HG02943 (cell line): ENCODE measurements around the gene DAGLB.
"Not testable (repeated sequence)": the region's sequence is repeated elsewhere in the genome, so short reads cannot be mapped to it uniquely, and the experiment has no call there.

Experiments used
- ATAC-seq: cut with Tn5 transposase; IDR thresholded peaks from one replicate; pipeline ENCODE4 v1.9.1; 2021; ENCODE audit warnings: mild to moderate bottlenecking, low read depth, moderate library complexity; ENCODE audit not compliant: unreplicated experiment

DAGLB gene

DNA sequence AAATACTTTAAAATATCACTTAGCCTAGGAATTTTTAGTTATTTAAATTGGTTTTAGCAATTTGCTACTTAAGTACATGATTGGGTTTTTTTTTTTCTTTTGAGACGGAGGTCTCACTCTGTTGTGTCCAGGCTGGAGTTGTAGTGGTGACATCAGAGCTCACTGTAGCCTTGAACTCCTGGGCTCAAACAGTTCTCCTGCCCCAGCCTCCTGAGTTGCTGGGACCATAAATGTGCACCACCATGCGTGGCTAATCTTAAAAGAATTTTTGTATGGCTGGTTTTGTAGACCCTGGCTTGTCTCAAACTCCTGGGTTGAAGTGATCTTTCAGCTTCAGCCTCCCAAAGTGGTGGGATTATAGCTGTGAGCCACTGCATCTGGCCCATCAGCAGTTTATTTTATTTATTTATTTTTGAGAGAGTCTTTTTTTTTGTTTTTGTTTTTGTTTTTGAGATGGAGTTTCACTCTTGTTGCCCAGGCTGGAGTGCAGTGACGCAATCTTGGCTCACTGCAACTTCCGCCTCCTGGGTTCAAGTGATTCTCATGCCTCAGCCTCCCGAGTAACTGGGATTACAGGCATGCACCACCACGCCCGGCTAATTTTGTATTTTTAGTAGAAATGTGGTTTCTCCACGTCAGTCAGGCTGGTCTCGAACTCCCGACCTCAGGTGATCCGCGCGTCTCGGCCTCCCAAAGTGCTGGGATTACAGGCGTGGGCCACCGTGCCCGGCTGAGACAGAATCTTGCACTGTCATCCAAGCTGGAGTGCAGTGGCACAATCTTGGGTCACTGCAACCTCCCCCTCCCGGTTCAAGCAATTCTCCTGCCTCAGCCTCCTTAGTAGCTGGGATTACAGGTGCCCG, 47.3 kb downstream of the DAGLB start:
- not testable (repeated sequence) for ATAC-seq

DNA sequence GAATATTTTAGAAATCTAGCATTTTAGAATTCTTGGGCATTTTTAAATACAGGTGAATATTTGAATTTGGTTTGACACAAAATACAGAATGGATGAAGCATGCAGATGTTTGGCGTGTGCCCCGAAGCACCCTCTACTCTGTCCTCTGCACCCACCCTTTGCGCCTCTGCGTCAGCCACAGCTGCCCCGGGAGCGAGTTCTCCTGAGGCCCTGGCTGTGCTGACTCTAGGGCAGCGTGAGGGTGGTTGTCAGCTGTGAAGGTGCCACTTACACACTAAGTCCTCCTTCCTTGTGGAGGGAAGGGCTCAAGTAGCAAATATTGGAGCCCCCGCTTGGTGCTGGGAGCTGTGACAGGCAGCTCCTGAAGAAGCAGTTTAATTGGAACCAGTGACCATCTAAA, 48.4 kb downstream of the DAGLB start:
- no peak for ATAC-seq

- ATAC-seq: no peak
Observed at GRCh38 chr7:6398943-6399342, 48.8 kb downstream of the DAGLB start.

DNA sequence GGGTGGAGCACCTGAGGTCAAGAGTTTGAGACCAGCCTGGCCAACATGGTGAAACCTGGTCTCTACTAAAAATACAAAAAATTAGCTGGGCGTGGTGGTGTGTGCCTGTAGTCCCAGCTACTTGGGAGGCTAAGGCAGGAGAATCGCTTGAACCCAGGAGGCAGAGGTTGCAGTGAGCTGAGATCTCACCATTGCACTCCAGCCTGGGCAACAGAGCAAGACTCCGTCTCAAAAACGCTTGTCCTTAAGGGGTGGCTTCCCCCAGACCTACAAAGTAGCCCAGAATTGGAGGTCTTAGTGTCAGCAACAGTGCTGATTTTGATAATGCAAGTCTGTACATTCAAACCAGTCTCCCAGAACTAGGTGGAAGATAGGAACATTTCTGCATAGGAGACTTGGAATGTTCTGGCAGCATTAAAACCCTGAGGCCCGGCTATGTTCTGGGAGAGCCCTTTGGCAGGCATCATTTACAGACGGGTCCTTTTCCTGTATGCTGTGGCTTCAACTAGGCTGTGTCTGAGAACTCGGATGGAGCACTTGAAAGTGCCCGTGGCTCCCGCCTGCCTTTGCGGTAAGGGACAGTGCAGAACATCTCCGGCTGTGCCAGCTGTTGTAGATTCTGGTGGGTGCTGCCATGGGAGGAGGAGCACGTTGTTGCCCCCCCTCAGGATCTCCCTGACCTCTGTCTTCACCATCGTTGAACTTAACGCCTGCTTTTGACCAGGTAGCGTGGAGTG, 49.8 kb downstream of the DAGLB start:
- ATAC-seq: not testable (repeated sequence)

DNA sequence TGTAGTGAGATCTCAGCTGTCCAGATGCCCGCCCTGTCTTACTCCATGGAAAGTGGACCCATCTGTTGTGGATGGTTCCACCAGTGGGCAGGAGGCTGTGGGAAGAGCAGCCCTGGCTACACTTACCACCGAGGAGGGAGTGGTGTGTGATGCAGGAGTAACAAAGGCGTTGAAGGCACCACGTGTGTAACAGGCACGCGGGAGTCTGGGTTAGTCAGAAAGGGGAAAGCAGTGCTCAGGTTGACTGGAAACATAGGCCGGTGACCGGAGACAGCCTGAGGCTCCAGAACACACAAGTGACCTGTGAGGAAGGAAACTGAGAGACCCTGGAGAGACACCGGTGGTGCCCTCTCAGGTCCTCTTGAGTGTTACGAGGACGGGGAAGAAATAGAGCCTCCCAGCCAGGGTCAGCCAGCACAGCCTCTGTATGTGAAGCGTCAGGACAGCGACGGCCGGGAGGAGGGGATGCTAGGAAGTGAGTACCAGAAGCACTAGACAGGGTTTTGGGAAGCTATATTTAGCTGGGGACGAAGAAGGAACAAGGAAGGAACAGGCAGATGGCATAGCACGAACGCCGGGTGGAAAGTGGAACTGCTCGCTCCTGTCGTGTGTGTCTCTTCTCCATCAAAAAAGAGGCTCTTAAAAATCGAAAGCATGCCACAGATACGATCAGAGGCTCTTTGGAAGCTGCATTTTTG, 51.7 kb downstream of the DAGLB start:
- no peak for ATAC-seq

DNA sequence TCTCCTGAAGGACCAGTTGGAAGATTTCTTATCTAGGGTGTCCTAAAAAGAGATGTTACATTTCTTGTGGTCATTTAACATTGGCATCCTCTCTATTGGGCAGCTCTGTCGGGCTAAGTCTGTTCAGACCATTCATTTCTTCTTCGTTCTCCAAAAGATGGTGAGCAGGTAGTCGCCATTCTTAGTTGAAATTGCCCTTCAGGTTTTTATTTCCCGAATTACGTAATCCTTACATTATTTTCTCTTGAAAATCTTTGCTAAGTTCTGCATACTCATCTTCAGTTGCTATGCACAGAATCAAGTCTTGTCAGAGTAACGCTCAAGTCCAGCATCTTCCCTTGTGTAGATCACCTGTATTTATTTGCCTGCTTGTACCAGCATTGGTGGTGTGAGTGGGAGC, 53.6 kb downstream of the DAGLB start:
- no peak for ATAC-seq

DNA sequence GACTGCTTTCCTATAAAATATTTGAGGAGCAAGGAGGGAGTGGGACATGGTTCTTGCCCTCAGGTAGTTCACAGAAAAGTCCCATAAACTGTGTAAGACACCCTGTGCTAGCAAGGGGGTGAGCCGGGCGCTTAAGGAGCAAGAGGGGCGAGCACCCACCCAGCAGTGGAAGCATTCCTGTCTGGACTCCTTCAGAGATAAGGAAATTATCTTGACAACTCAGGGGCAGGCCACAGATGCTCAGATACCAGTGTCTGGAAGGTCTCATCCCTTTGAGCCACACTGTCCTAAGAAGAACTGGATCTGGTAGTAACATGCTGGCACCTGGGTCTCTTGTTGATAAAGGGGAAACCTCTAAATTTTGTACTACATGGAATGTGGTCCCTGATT, 54.1 kb downstream of the DAGLB start:
- ATAC-seq: no peak

DNA sequence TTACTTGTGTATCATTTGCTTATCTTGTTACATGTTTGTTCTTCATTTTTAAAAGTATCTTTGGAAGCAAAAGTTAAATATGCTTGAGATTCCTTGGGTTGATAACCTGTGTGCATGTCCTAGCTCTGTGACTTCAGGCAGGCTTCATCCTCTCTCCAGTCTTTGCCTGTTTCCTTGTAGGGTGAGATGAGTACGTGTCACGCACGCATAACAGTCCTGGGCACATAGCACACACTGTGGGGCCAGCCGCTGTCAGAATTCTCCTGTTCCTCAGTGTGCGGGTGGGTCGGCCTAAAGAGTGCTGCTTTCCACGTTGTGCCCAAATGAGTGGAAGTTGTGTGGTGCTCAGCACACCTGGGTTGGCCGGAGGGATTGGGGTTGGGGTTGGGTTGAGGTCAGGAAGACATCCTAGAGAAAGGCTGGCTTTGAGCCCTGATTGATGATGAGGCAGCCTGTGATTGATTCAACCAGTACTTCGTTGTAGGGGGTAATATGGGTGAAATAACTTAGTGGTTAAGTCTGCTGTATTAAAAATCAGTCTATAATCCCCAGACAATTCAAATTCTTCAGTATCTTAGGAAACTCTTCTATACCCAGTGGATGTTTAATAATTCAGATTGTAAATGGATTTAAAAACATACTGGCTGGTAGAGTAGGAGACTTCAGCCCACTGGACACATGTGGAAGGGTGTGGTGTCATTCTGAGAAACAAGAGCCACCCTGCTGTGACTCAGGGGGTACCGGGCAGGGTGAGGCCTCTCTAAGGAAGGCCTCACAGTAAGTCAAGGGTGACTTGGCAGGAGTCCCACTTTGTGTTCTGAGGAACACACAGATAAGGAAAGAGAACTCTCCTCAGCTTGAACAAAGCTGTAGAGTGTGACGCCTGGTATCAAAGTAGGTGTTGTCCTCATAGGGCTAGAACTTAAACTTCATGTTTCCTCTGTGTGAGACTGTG, 54.8 kb downstream of the DAGLB start:
- ATAC-seq: no peak

- ATAC-seq: no peak
Observed at GRCh38 chr7:6389728-6390127, 58.0 kb downstream of the DAGLB start.

DNA sequence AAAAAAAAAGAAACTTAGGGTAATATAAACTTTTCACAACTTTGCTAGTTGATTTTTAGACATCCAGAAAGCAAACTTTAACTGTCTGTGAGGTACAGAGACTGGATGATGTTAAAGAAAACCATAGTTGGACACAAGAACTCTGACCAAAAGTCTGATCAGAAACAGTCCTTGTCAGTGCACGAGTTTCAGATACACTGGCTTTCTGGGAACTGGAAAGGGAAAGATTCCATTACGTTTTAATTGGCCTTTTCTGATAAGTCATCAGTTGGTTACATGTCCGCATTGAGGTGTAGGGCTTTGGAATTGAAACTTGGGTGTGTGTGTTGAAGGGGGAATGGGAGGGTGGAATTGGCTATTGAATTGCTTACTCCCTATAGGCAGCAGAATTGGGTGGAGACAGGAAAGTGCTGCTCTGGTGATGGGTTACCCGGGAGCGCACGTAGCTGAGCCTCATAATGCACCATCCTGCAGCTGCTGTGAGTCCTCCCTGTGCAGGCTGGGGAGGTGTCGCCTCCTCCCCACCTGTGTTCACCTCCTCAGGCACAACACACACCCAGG, 59.9 kb downstream of the DAGLB start:
- no peak for ATAC-seq

GRCh38 chr7:6386779-6387178, 61.0 kb downstream of the DAGLB start:
- ATAC-seq: no peak

GRCh38 chr7:6385909-6386560, 61.7 kb downstream of the DAGLB start:
- no peak for ATAC-seq

GRCh38 chr7:6385110-6385781, 62.5 kb downstream of the DAGLB start:
- no peak for ATAC-seq

- no peak for ATAC-seq
Observed at GRCh38 chr7:6384327-6384726, 63.4 kb downstream of the DAGLB start.

DNA sequence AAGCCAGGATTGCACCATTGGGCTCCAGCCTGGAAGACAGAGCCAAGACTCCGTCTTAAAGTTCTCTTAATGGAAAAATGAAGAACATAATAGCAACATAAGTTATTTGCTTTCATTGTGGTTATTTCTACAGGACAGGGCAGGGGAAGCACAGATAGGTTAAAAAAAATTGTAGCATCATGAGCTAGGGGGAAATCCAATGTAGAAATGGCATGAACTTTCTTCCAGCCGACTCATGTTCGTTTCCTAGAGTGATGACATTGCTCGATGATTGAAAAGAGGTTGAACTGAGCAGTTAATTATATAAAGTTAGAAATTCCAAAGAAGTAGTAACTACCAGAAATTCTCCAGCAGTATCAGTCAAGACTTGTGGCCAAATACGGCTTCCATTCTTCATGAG, 64.9 kb downstream of the DAGLB start:
- ATAC-seq: no peak

DNA sequence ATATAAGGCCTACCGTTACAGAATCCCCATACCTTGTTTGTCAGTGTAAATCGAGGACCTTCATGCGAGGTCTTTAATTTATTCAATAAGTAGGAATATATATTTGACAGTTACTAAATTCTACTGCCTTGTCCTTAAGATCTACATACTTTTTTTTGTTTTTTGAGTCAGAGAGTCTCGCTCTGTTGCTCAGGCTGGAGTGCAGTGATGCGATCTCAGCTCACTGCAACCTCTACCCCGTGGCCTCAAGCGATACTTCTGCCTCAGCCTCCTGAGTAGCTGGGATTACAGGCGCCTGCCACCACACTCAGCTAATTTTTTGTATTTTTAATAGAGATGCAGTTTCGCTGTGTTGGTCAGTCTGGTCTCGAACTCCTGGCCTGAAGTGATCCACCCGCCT, 65.9 kb downstream of the DAGLB start:
- not testable (repeated sequence) for ATAC-seq

GRCh38 chr7:6380310-6381095, 67.3 kb downstream of the DAGLB start:
- ATAC-seq: no peak

GRCh38 chr7:6379886-6380285, 67.9 kb downstream of the DAGLB start:
- no peak for ATAC-seq
